Measurements from ENCODE around the gene PCDHGA9. TPM values are rescaled to one million over a fixed set of nuclear protein-coding genes. Genes with fewer than 3 reads are reported as not detected.

The PCDHGA9 gene
- total and polyA plus RNA-seq, 10 of the 15 experiments (the other 5 are each of a cell fraction or from before 2014, with no cell fraction given), result 0.08 to 0.63 (median 0.29) TPM; not detected in 2

DNA sequence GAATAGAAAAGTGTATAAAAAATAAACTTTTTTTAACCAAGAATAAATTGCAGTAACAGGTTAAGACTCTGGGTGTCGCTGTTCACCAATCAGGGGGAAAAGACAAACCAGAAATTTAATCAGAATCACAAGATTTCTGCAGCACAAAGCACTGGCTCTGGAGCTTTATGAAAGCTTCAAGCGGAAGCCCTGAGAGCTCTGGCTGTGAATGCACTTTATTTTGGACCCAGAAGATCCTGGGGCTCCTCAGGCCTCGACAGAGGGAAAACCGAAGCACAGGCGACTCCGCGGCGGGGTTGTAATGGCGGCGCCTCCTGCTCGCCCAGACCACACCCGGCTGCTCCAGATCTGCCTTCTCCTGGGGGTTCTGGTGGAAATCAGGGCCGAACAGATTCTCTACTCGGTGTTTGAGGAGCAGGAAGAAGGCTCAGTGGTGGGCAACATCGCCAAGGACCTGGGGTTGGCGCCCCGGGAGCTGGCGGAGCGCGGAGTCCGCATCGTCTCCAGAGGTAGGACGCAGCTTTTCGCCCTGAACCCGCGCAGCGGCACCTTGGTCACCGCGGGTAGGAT is 47.6 kb upstream of the PCDHGA9 start, which contains the start of gene PCDHGA4:
Gene PCDHGA4 (plus strand): TSS at position 122 of the 570 bp plus-strand sequence. CDS start 87 bp downstream, at position 209.
- in situ Hi-C loops (cut with MboI), result no loop called here
- no TSS peak for BruUV-seq (replicated peaks)
- no peak within 1 kb of the TSS for H3K4me2 ChIP-seq (ENCODE audit: control insufficient read depth, insufficient read depth)

More for the DNA sequence above, 47.6 kb upstream of the PCDHGA9 start, which contains the start of gene PCDHGA4:
- no peak within 1 kb of the TSS for H3K27ac ChIP-seq (ENCODE audit: control insufficient read depth, insufficient read depth)
- RAD21 ChIA-PET (ENCODE audit: unreplicated experiment), result interaction anchor here (1.4 kb wide), 1 partner anchor 58 kb away, joined by 5 read pairs; the partner anchor contains the start of gene PCDHGA10
- TF ChIP-seq, protein P1, sequence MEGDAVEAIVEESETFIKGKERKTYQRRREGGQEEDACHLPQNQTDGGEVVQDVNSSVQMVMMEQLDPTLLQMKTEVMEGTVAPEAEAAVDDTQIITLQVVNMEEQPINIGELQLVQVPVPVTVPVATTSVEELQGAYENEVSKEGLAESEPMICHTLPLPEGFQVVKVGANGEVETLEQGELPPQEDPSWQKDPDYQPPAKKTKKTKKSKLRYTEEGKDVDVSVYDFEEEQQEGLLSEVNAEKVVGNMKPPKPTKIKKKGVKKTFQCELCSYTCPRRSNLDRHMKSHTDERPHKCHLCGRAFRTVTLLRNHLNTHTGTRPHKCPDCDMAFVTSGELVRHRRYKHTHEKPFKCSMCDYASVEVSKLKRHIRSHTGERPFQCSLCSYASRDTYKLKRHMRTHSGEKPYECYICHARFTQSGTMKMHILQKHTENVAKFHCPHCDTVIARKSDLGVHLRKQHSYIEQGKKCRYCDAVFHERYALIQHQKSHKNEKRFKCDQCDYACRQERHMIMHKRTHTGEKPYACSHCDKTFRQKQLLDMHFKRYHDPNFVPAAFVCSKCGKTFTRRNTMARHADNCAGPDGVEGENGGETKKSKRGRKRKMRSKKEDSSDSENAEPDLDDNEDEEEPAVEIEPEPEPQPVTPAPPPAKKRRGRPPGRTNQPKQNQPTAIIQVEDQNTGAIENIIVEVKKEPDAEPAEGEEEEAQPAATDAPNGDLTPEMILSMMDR (IDR thresholded peaks at IDR 0.05 in 2 of 3, conservative IDR thresholded peaks at IDR 0.05 in 1 of 3; ENCODE audit: control insufficient read depth in 2 of 3, extremely low read depth in 1 of 3, insufficient read depth in 1 of 3, low read depth in 3 of 3, low read length in 3 of 3), result peak; percentile 15 to 28 (median 19); a peak in 3 of 6 replicates
- TF ChIP-seq RAD21 (IDR thresholded peaks at IDR 0.05; ENCODE audit: insufficient read depth, low read depth, low read length), result peak; percentile 14; the same call in 1 of the 2 replicates
- TF ChIP-seq, protein P2, sequence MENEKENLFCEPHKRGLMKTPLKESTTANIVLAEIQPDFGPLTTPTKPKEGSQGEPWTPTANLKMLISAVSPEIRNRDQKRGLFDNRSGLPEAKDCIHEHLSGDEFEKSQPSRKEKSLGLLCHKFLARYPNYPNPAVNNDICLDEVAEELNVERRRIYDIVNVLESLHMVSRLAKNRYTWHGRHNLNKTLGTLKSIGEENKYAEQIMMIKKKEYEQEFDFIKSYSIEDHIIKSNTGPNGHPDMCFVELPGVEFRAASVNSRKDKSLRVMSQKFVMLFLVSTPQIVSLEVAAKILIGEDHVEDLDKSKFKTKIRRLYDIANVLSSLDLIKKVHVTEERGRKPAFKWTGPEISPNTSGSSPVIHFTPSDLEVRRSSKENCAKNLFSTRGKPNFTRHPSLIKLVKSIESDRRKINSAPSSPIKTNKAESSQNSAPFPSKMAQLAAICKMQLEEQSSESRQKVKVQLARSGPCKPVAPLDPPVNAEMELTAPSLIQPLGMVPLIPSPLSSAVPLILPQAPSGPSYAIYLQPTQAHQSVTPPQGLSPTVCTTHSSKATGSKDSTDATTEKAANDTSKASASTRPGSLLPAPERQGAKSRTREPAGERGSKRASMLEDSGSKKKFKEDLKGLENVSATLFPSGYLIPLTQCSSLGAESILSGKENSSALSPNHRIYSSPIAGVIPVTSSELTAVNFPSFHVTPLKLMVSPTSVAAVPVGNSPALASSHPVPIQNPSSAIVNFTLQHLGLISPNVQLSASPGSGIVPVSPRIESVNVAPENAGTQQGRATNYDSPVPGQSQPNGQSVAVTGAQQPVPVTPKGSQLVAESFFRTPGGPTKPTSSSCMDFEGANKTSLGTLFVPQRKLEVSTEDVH (IDR thresholded peaks at IDR 0.05; ENCODE audit: low read depth, partially characterized antibody), result no peak
- CTCF ChIA-PET, result interaction anchor here (1.3 to 1.6 kb wide), 4 partner anchors 9 to 209 kb away, joined by 3 to 6 read pairs (median 4); partner anchors contain the start of gene PCDHGB3
- no peak for ATAC-seq
- no peak within 1 kb of the TSS for H2AFZ ChIP-seq (ENCODE audit: control insufficient read depth, low read depth, low read length)
- 65% methylated on average over 29 of the region's 29 CpGs for WGBS (ENCODE audit: insufficient coverage, insufficient replicate concordance, low lambda C conversion rate, missing lambda C conversion rate)
- no peak within 1 kb of the TSS for H3K4me3 ChIP-seq
- DNase-seq (ENCODE audit: low read depth, low spot score), result no peak
- SMC1A ChIA-PET (ENCODE audit: uncharacterized antibody, unreplicated experiment), result no interaction called here
- H4K20me1 ChIP-seq (ENCODE audit: control insufficient read depth, insufficient read depth), result no peaks in the 10 kb centered on the region
- no peaks in the 10 kb centered on the region for H3K79me2 ChIP-seq (ENCODE audit: control insufficient read depth, insufficient read depth, low read length)
- POLR2A ChIA-PET, result no interaction called here
- intact Hi-C loops (cut with micrococcal nuclease; ENCODE audit: unreplicated experiment), result no loop called here
- H3K9ac ChIP-seq (ENCODE audit: control insufficient read depth, insufficient read depth, low read length), result no peak within 1 kb of the TSS
- no peaks in the 10 kb centered on the region for H3K27me3 ChIP-seq (replicated peaks in 1 of 2; ENCODE audit: control insufficient read depth in 2 of 2, insufficient read depth in 2 of 2, low read length in 1 of 2)
- no peak for FAIRE-seq
- no peaks in the 10 kb centered on the region for H3K36me3 ChIP-seq (ENCODE audit: control insufficient read depth in 2 of 2, insufficient read depth in 2 of 2, low read length in 1 of 2)
- H3K9me3 ChIP-seq (replicated peaks; ENCODE audit: control insufficient read depth, insufficient read depth, low read length), result peaks cover under 1% of the 10 kb centered on the region; the same call in 2 of the 3 replicates
- no peaks in the 10 kb centered on the region for H3K4me1 ChIP-seq (ENCODE audit: control insufficient read depth, insufficient read depth, low read length)

Measured in GM12878 (cell line).